Osteoblast (primary cell): ENCODE measurements around the gene MRC2. TPM values are rescaled to one million over a fixed set of nuclear protein-coding genes. Genes with fewer than 3 reads are reported as not detected.

Source experiments
- DNase-seq: peaks from one replicate; pipeline ENCODE4 v3.0.0; 2011; ENCODE audit warnings: low spot score, mixed read lengths; ENCODE audit not compliant: insufficient read length; ENCODE audit errors: missing footprints
- H2AFZ ChIP-seq: 2 replicates; pipeline ENCODE4 v1.6.0; 2011; ENCODE audit warnings: mild to moderate bottlenecking, low read length
- H3K27ac ChIP-seq: 2 replicates; pipeline ENCODE4 v1.5.1; 2011; ENCODE audit warnings: mild to moderate bottlenecking, low read depth, low read length, moderate library complexity
- H3K27me3 ChIP-seq: 2 replicates; pipeline ENCODE4 v1.6.0; 2012; ENCODE audit warnings: mild to moderate bottlenecking, control low read depth, inconsistent platforms, low read length, moderate library complexity; ENCODE audit not compliant: insufficient read depth
- H3K36me3 ChIP-seq: 2 replicates; pipeline ENCODE4 v1.5.1; 2011; ENCODE audit warnings: mild to moderate bottlenecking, low read length, control low read depth, moderate library complexity; ENCODE audit not compliant: insufficient read depth
- H3K4me1 ChIP-seq: 2 replicates; pipeline ENCODE4 v1.5.1; 2011; ENCODE audit warnings: mild to moderate bottlenecking, low read length, control low read depth, moderate library complexity; ENCODE audit not compliant: insufficient read depth
- H3K4me2 ChIP-seq: 2 replicates; pipeline ENCODE4 v1.6.0; 2011; ENCODE audit warnings: mild to moderate bottlenecking, low read length; ENCODE audit not compliant: insufficient read depth
- H3K4me3 ChIP-seq: fragments of 200-600 bp; sonication (generic); 3 replicates; pipeline ENCODE4 v1.5.1; 2012; ENCODE audit warnings: mild to moderate bottlenecking, low read length, inconsistent platforms; ENCODE audit not compliant: insufficient read depth
- H3K79me2 ChIP-seq: 2 replicates; pipeline ENCODE4 v1.6.0; 2012; ENCODE audit warnings: mild to moderate bottlenecking, low read length, control low read depth, inconsistent platforms; ENCODE audit not compliant: insufficient read depth
- H3K9me3 ChIP-seq: 2 replicates; pipeline ENCODE4 v1.5.1; 2011; ENCODE audit warnings: low read depth, low read length, control low read depth
- H4K20me1 ChIP-seq: 2 replicates; pipeline ENCODE4 v1.6.0; 2012; ENCODE audit warnings: mild to moderate bottlenecking, low read length, control low read depth; ENCODE audit not compliant: insufficient read depth
- total RNA-seq: library from RNA; depleted of rRNA; stranded (reverse); fragments of >200 nt; gene quantifications from 2 replicates; pipeline ENCODE4 v1.2.3, GENCODE V29; 2012
- TF ChIP-seq, protein P1 (sequence below): IDR thresholded peaks from 2 replicates; pipeline ENCODE4 v1.5.1; 2011; ENCODE audit warnings: mild to moderate bottlenecking, low read depth, low read length, moderate library complexity; ENCODE audit errors: extremely low read depth

The MRC2 gene
- total RNA-seq, 1 donor, result 552 TPM

DNA sequence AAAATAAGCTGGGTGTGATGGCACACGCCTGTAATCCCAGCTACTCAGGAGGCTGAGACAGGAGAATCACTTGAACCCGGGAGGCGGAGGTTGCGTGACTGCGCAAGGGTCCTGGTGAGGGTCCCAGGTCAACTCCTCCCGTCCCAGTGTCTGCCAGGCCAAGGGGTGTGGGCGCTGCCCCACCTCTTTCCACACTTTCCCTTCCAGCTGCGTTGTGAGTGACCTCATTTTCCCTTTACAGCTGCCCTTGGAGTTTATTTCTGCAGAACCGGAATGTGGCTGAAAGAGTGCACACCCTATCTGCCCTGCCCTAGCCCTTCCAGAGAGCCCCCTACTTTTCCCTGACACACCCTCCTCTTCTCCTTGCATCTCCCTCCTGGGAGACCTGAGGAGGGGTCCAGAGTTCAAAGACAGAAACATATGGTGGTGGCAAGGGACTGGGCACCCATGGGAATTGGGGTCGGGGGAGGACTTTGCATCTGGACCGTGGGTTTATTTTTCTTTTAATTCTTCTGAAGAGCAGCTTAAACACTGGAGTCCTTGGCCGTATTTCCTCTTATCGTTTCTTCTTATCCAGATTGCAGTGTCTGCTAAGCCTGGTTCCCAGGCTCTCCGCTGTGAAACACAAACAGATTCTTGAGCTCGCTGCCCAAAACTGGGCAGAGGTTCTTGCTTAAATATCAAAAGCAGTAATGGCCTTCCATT lies 20.9 kb downstream of the MRC2 start:
- Histone ChIP-seq H3K27ac (peak overlapping the region; percentile 26), H3K4me2 (no peak overlapping the region), H2AFZ (no peak overlapping the region), H4K20me1 (peaks cover 30% of the 10 kb centered on the region), H3K36me3 (peaks cover 16% of the 10 kb centered on the region), H3K27me3 (no peaks in the 10 kb centered on the region), H3K9me3 (no peaks in the 10 kb centered on the region), H3K79me2 (peaks cover 85% of the 10 kb centered on the region), H3K4me1 (peaks cover 41% of the 10 kb centered on the region), H3K4me3 (no peak overlapping the region)
- DNase-seq, result peak; percentile 48
- TF ChIP-seq, protein P1, sequence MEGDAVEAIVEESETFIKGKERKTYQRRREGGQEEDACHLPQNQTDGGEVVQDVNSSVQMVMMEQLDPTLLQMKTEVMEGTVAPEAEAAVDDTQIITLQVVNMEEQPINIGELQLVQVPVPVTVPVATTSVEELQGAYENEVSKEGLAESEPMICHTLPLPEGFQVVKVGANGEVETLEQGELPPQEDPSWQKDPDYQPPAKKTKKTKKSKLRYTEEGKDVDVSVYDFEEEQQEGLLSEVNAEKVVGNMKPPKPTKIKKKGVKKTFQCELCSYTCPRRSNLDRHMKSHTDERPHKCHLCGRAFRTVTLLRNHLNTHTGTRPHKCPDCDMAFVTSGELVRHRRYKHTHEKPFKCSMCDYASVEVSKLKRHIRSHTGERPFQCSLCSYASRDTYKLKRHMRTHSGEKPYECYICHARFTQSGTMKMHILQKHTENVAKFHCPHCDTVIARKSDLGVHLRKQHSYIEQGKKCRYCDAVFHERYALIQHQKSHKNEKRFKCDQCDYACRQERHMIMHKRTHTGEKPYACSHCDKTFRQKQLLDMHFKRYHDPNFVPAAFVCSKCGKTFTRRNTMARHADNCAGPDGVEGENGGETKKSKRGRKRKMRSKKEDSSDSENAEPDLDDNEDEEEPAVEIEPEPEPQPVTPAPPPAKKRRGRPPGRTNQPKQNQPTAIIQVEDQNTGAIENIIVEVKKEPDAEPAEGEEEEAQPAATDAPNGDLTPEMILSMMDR, result no peak

GRCh38 chr17:62648956-62649294 lies 21.5 kb downstream of the MRC2 start:
- H3K4me1 ChIP-seq, result peaks cover 46% of the 10 kb centered on the region
- DNase-seq, result peak; percentile 79
- H3K4me2 ChIP-seq, result no peak overlapping the region
- peaks cover 32% of the 10 kb centered on the region for H4K20me1 ChIP-seq
- TF ChIP-seq, protein P1, result no peak
- no peak overlapping the region for H2AFZ ChIP-seq
- peaks cover 84% of the 10 kb centered on the region for H3K79me2 ChIP-seq
- no peaks in the 10 kb centered on the region for H3K27me3 ChIP-seq
- H3K36me3 ChIP-seq, result peaks cover 14% of the 10 kb centered on the region
- no peak overlapping the region for H3K4me3 ChIP-seq
- H3K27ac ChIP-seq, result no peak overlapping the region
- no peaks in the 10 kb centered on the region for H3K9me3 ChIP-seq

DNA sequence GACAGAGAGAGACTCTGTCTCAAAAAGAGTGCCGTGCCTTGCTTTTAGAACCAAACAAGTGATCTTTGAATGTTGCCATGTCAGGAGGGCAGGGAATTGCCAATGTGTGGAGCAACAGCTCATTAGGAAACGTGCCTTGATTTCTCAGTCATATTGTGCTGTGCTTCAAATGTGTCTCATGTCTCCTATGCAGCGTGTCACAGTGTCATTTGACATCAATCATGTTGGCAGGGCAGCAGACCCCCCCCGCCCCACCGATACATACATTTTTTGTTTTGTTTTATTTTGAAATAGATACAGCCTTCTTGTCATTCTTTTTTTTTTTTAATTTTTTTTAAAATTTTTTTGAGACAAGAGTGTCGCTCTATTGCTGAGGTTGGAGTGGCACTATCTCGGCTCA lies 22.1 kb downstream of the MRC2 start:
- peaks cover 83% of the 10 kb centered on the region for H3K79me2 ChIP-seq
- no peaks in the 10 kb centered on the region for H3K9me3 ChIP-seq
- no peak overlapping the region for H2AFZ ChIP-seq
- no peak for DNase-seq
- H3K4me2 ChIP-seq, result no peak overlapping the region
- H4K20me1 ChIP-seq, result peaks cover 33% of the 10 kb centered on the region
- H3K4me1 ChIP-seq, result peaks cover 52% of the 10 kb centered on the region
- TF ChIP-seq, protein P1, result no peak
- peaks cover 10% of the 10 kb centered on the region for H3K36me3 ChIP-seq
- no peak overlapping the region for H3K27ac ChIP-seq
- H3K4me3 ChIP-seq, result no peak overlapping the region
- H3K27me3 ChIP-seq, result no peaks in the 10 kb centered on the region

DNA sequence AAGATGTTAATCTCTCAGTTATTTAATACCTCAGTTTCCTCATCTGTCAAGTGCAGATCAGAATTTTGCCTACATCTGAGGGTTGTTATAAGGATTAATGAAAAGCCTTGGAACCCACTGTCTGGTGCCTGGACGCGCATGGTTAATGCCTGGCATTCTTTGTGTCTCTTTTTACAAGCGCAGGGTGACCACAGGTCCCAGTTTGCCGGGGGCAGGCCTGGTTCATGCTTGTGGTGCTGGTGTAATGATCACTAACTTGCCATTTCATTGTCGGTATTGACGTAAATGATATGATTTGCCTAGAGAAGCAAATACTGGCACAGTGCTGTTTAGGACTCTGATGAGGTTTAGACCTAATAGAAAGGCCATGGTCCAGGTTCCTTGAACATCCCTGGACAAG lies 23.1 kb downstream of the MRC2 start:
- Histone ChIP-seq H3K4me1 (peaks cover 56% of the 10 kb centered on the region), H3K79me2 (peaks cover 81% of the 10 kb centered on the region), H4K20me1 (peaks cover 34% of the 10 kb centered on the region), H3K4me2 (no peak overlapping the region), H3K9me3 (no peaks in the 10 kb centered on the region), H3K4me3 (no peak overlapping the region), H3K27me3 (no peaks in the 10 kb centered on the region), H3K27ac (peak overlapping the region; percentile 75), H3K36me3 (peaks cover 14% of the 10 kb centered on the region), H2AFZ (no peak overlapping the region)
- TF ChIP-seq, protein P1, result no peak
- peak; percentile 66 for DNase-seq
